H1 (cell line): ENCODE data around the gene DDN. TPM values are rescaled to one million over a fixed set of nuclear protein-coding genes. Genes with fewer than 3 reads are reported as not detected.

Experiments
- CBX5 ChIP-seq: fragments of 300-800, 300-1000 bp; sonication (generic); IDR thresholded peaks from 2 replicates; pipeline ENCODE4 v1.7.1; 2016; ENCODE audit warnings: antibody characterized with exemption, low read length, low read depth
- CHD2 ChIP-seq: IDR thresholded peaks from 2 replicates; pipeline ENCODE4 v1.6.1; 2012; ENCODE audit warnings: low read length, improper control_type of control experiment
- CREB1 ChIP-seq: IDR thresholded peaks from 2 replicates; pipeline ENCODE4 v1.6.1; 2012; ENCODE audit warnings: inconsistent platforms
- EGR1 ChIP-seq: IDR thresholded peaks from 2 replicates; pipeline ENCODE4 v1.6.1; 2011; ENCODE audit warnings: low read depth, low read length, borderline replicate concordance
- FOSL1 ChIP-seq: IDR thresholded peaks from 2 replicates; pipeline ENCODE4 v1.6.1; 2011; ENCODE audit warnings: mild to moderate bottlenecking, low read depth, low read length, moderate library complexity; ENCODE audit not compliant: insufficient read depth
- MAX ChIP-seq: IDR thresholded peaks from 2 replicates; pipeline ENCODE4 v1.6.1; 2012; ENCODE audit warnings: inconsistent platforms
- RBBP5 ChIP-seq: IDR thresholded peaks from 2 replicates; pipeline ENCODE4 v1.7.1; 2012; ENCODE audit warnings: low read depth, mild to moderate bottlenecking, inconsistent platforms, low read length, moderate library complexity, borderline replicate concordance
- SUZ12 ChIP-seq: fragments of 200-600 bp; sonication (generic); IDR thresholded peaks from 2 replicates; pipeline ENCODE4 v1.6.1; 2012; ENCODE audit warnings: mild to moderate bottlenecking, inconsistent platforms, low read length, moderate library complexity, mixed read lengths
- polyA plus RNA-seq, 7 experiments: library from polyadenylated mRNA; depleted of rRNA in 3 of 7; stranded (reverse) in 5 of 7; unstranded in 2 of 7; fragments of >200 nt in 5 of 7; fragments of 200-250 nt in 2 of 7; gene quantifications; 1 replicate in 5 of 7; 2 replicates in 1 of 7; 4 replicates in 1 of 7; pipeline versions ENCODE4 v1.2.1 to v1.2.3, GENCODE V29; 2011 to 2013; ENCODE audit warnings: missing spikeins in 2 of 7, mixed read lengths in 2 of 7
- total RNA-seq: library from RNA; stranded (reverse); fragmentation: NEBNext Ultra II Directional; extraction: Animal tissue kit (Norgen Biotek cat#: 25700); gene quantifications from 2 replicates; pipeline ENCODE4 v1.2.1, GENCODE V29; 2021

DDN gene
- total and polyA plus RNA-seq, 2 of the 8 experiments (the other 6 are each of a cell fraction or from before 2014, with no cell fraction given) = 0.14 to 0.30 TPM

- TF ChIP-seq MAX = peak; percentile 62; the same call in 1 of the 2 replicates
- no peak; the same call in 1 of the 2 replicates for TF ChIP-seq CREB1
- TF ChIP-seq CBX5 = no peak
- peak; percentile 98 for TF ChIP-seq SUZ12
- TF ChIP-seq CHD2 = no peak
- 0 out of 2 replicates have a peak, but pooled peaks have one; percentile 23 for TF ChIP-seq EGR1
- TF ChIP-seq RBBP5 = 0 out of 2 replicates have a peak, but pooled peaks have one; percentile 35
- TF ChIP-seq FOSL1 = no peak
- TF ChIP-seq, all 59 proteins: peak for 9
These were observed 29.1 kb downstream of the DDN start (continued) for GRCh38 chr12:48969833-48970701.
